ENCODE data around the gene ITK.

- TF ChIP-seq EGR1 (IDR thresholded peaks at IDR 0.05; ENCODE audit: low read depth in 2 of 2) (no peak), CTCF (IDR thresholded peaks at IDR 0.05; ENCODE audit: low read depth, low read length, missing input control) (no peak), RXRA (IDR thresholded peaks at IDR 0.05) (no peak), TAF1 (conservative IDR thresholded peaks at IDR 0.05) (no peak), REST (IDR thresholded peaks at IDR 0.05) (no peak), ATF3 (IDR thresholded peaks at IDR 0.05) (no peak), HNF4G (IDR thresholded peaks at IDR 0.05) (no peak), GABPA (IDR thresholded peaks at IDR 0.05 in 1 of 2, conservative IDR thresholded peaks at IDR 0.05 in 1 of 2) (no peak)
These were observed 2.7 kb upstream of the ITK start for GRCh38 chr5:157177953-157178352.
